ENCODE results near the gene MSH5. TPM values are rescaled to one million over a fixed set of nuclear protein-coding genes. Genes with fewer than 3 reads are reported as not detected.

Gene MSH5
- total RNA-seq, 1 experiment from 2014 or later, result 38.1 TPM

- H3K27me3 ChIP-seq (ENCODE audit: control insufficient read depth, insufficient read depth, low read length), result no peaks in the 10 kb centered on the region
- no peak overlapping the region for H3K4me3 ChIP-seq (ENCODE audit: low read depth in 2 of 2, low read length in 2 of 2)
- no TSS peak for BruUV-seq (replicated peaks)
- H3K9me3 ChIP-seq (ENCODE audit: control insufficient read depth, insufficient read depth, low read depth, low read length), result no peaks in the 10 kb centered on the region
- no peak overlapping the region for H3K27ac ChIP-seq (ENCODE audit: low read length)
- H3K4me1 ChIP-seq (ENCODE audit: control insufficient read depth, insufficient read depth, low read length), result no peaks in the 10 kb centered on the region
- peaks cover 4% of the 10 kb centered on the region; the same call in 1 of the 2 replicates for H3K36me3 ChIP-seq (ENCODE audit: control insufficient read depth, insufficient read depth, low read length)
- no peak for ATAC-seq
- POLR2A ChIA-PET, result interaction anchor here (0.7 kb wide), 2 partner anchors 21 to 45 kb away, joined by 3 to 9 read pairs; no protein-coding TSS in a partner anchor
- in situ Hi-C loops (cut with HindIII; ENCODE audit: low pct_unique_long_range_greater_than_20kb, low sequenced_read_pairs), result no loop called here
- no peak for DNase-seq (ENCODE audit: low read depth, low spot score)
- CTCF ChIA-PET, result interaction anchor here (0.6 kb wide), 1 partner anchor 12 kb away, joined by 3 read pairs; no protein-coding TSS in a partner anchor
- intact Hi-C loops (cut with micrococcal nuclease; ENCODE audit: unreplicated experiment), result no loop called here
- TF ChIP-seq TCF7L2 (IDR thresholded peaks at IDR 0.05; ENCODE audit: low read depth, low read length) (no peak), SIN3A (IDR thresholded peaks at IDR 0.05; ENCODE audit: borderline replicate concordance, insufficient read depth, low read depth, low read length) (no peak), POLR2AphosphoS5 (IDR thresholded peaks at IDR 0.05; ENCODE audit: low read depth, low read length) (no peak)
- TF ChIP-seq, protein P1, sequence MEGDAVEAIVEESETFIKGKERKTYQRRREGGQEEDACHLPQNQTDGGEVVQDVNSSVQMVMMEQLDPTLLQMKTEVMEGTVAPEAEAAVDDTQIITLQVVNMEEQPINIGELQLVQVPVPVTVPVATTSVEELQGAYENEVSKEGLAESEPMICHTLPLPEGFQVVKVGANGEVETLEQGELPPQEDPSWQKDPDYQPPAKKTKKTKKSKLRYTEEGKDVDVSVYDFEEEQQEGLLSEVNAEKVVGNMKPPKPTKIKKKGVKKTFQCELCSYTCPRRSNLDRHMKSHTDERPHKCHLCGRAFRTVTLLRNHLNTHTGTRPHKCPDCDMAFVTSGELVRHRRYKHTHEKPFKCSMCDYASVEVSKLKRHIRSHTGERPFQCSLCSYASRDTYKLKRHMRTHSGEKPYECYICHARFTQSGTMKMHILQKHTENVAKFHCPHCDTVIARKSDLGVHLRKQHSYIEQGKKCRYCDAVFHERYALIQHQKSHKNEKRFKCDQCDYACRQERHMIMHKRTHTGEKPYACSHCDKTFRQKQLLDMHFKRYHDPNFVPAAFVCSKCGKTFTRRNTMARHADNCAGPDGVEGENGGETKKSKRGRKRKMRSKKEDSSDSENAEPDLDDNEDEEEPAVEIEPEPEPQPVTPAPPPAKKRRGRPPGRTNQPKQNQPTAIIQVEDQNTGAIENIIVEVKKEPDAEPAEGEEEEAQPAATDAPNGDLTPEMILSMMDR (IDR thresholded peaks at IDR 0.05), result no peak
- TF ChIP-seq, protein P2, sequence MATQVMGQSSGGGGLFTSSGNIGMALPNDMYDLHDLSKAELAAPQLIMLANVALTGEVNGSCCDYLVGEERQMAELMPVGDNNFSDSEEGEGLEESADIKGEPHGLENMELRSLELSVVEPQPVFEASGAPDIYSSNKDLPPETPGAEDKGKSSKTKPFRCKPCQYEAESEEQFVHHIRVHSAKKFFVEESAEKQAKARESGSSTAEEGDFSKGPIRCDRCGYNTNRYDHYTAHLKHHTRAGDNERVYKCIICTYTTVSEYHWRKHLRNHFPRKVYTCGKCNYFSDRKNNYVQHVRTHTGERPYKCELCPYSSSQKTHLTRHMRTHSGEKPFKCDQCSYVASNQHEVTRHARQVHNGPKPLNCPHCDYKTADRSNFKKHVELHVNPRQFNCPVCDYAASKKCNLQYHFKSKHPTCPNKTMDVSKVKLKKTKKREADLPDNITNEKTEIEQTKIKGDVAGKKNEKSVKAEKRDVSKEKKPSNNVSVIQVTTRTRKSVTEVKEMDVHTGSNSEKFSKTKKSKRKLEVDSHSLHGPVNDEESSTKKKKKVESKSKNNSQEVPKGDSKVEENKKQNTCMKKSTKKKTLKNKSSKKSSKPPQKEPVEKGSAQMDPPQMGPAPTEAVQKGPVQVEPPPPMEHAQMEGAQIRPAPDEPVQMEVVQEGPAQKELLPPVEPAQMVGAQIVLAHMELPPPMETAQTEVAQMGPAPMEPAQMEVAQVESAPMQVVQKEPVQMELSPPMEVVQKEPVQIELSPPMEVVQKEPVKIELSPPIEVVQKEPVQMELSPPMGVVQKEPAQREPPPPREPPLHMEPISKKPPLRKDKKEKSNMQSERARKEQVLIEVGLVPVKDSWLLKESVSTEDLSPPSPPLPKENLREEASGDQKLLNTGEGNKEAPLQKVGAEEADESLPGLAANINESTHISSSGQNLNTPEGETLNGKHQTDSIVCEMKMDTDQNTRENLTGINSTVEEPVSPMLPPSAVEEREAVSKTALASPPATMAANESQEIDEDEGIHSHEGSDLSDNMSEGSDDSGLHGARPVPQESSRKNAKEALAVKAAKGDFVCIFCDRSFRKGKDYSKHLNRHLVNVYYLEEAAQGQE (IDR thresholded peaks at IDR 0.05; ENCODE audit: insufficient read depth in 1 of 2, low read depth in 2 of 2, low read length in 1 of 2), result no peak
Observed at GRCh38 chr6:31693535-31693934, 46.3 kb upstream of the MSH5 start.

GRCh38 chr6:31697555-31697954 is 42.2 kb upstream of the MSH5 start:
- Histone ChIP-seq H3K27me3 (ENCODE audit: control insufficient read depth, insufficient read depth, low read length) (no peaks in the 10 kb centered on the region), H3K27ac (ENCODE audit: low read length) (no peak overlapping the region), H3K36me3 (ENCODE audit: control insufficient read depth, insufficient read depth, low read length) (peaks cover 2% of the 10 kb centered on the region; the same call in 1 of the 2 replicates), H3K4me1 (ENCODE audit: control insufficient read depth, insufficient read depth, low read length) (peaks cover 7% of the 10 kb centered on the region; the same call in 1 of the 2 replicates), H3K9me3 (ENCODE audit: control insufficient read depth, insufficient read depth, low read depth, low read length) (no peaks in the 10 kb centered on the region), H3K4me3 (ENCODE audit: low read depth in 2 of 2, low read length in 2 of 2) (no peak overlapping the region)
- CTCF ChIA-PET, result no interaction called here
- BruUV-seq (replicated peaks), result no TSS peak
- DNase-seq (ENCODE audit: low read depth, low spot score), result no peak
- in situ Hi-C loops (cut with HindIII; ENCODE audit: low pct_unique_long_range_greater_than_20kb, low sequenced_read_pairs), result no loop called here
- POLR2A ChIA-PET, result no interaction called here
- TF ChIP-seq, protein P2 (IDR thresholded peaks at IDR 0.05; ENCODE audit: insufficient read depth in 1 of 2, low read depth in 2 of 2, low read length in 1 of 2), result no peak
- no peak for TF ChIP-seq POLR2AphosphoS5 (IDR thresholded peaks at IDR 0.05; ENCODE audit: low read depth, low read length)
- no peak for TF ChIP-seq SIN3A (IDR thresholded peaks at IDR 0.05; ENCODE audit: borderline replicate concordance, insufficient read depth, low read depth, low read length)
- TF ChIP-seq TCF7L2 (IDR thresholded peaks at IDR 0.05; ENCODE audit: low read depth, low read length), result no peak
- TF ChIP-seq, protein P1 (IDR thresholded peaks at IDR 0.05), result no peak
- intact Hi-C loops (cut with micrococcal nuclease; ENCODE audit: unreplicated experiment), result no loop called here
- ATAC-seq, result no peak

All from Panc1 (cell line).